ENCODE data around the gene CUTC.
"Not testable (repeated sequence)": the region's sequence is repeated elsewhere in the genome, so short reads cannot be mapped to it uniquely, and the experiment has no call there.

CUTC gene

GRCh38 chr10:99732033-99732842 lies at the start of gene CUTC, which contains the start of gene COX15:
TSS of gene CUTC (plus strand) at chr10:99732234. CDS start at chr10:99732349, 115 bp downstream.
TSS of gene COX15 (minus strand) at chr10:99732127. CDS start at chr10:99732049, 78 bp downstream.
- FAIRE-seq = peak; percentile 97

GRCh38 chr10:99682752-99683151 lies 49.3 kb upstream of the CUTC start:
- no peak for DNase-seq (ENCODE audit: insufficient read length, low spot score)
- no peak for FAIRE-seq

More at GRCh38 chr10:99732033-99732842, at the start of gene CUTC, which contains the start of gene COX15:
- peak; percentile 87 for DNase-seq (ENCODE audit: insufficient read length, low spot score)

- DNase-seq (ENCODE audit: insufficient read length, low spot score) = peak; percentile 17
- FAIRE-seq = peak; percentile 93
Measured at GRCh38 chr10:99685597-99685967, 46.5 kb upstream of the CUTC start.

GRCh38 chr10:99689461-99689860 lies 42.6 kb upstream of the CUTC start:
- DNase-seq (ENCODE audit: insufficient read length, low spot score) = no peak
- FAIRE-seq = no peak

- FAIRE-seq (no peak), DNase-seq (ENCODE audit: insufficient read length, low spot score) (no peak)
Measured at GRCh38 chr10:99693933-99694583, 38.0 kb upstream of the CUTC start.

GRCh38 chr10:99695761-99696160 lies 36.3 kb upstream of the CUTC start:
- no peak for DNase-seq (ENCODE audit: insufficient read length, low spot score)
- FAIRE-seq = no peak

- FAIRE-seq (no peak), DNase-seq (ENCODE audit: insufficient read length, low spot score) (no peak)
Measured at GRCh38 chr10:99698504-99699080, 33.4 kb upstream of the CUTC start.

GRCh38 chr10:99700649-99701048 lies 31.4 kb upstream of the CUTC start:
- DNase-seq (ENCODE audit: insufficient read length, low spot score) (no peak), FAIRE-seq (no peak)

GRCh38 chr10:99708428-99709012 lies 23.5 kb upstream of the CUTC start:
- FAIRE-seq (no peak), DNase-seq (ENCODE audit: insufficient read length, low spot score) (no peak)

- DNase-seq (ENCODE audit: insufficient read length, low spot score) (no peak), FAIRE-seq (peak; percentile 8)
Measured at GRCh38 chr10:99709480-99710229, 22.4 kb upstream of the CUTC start.

GRCh38 chr10:99711129-99711719 lies 20.8 kb upstream of the CUTC start:
- FAIRE-seq = peak; percentile 57

GRCh38 chr10:99714446-99714845 lies 17.6 kb upstream of the CUTC start:
- DNase-seq (ENCODE audit: insufficient read length, low spot score) (no peak), FAIRE-seq (no peak)

More at GRCh38 chr10:99711129-99711719, 20.8 kb upstream of the CUTC start:
- DNase-seq (ENCODE audit: insufficient read length, low spot score) = peak; percentile 13

- FAIRE-seq = no peak
- no peak for DNase-seq (ENCODE audit: insufficient read length, low spot score)
Measured at GRCh38 chr10:99720387-99720786, 11.6 kb upstream of the CUTC start.

GRCh38 chr10:99730026-99730425 lies 2.0 kb upstream of the CUTC start:
- FAIRE-seq (no peak), DNase-seq (ENCODE audit: insufficient read length, low spot score) (no peak)

- FAIRE-seq = no peak
- no peak for DNase-seq (ENCODE audit: insufficient read length, low spot score)
Measured at GRCh38 chr10:99731306-99732032, 565 bp upstream of the CUTC start.

- no peak for DNase-seq (ENCODE audit: insufficient read length, low spot score)
- FAIRE-seq = no peak
Measured at GRCh38 chr10:99733366-99733765, 1.3 kb downstream of the CUTC start.

- FAIRE-seq; DNase-seq (ENCODE audit: insufficient read length, low spot score): not testable (repeated sequence)
Measured at GRCh38 chr10:99734111-99734510, 2.1 kb downstream of the CUTC start.

GRCh38 chr10:99740260-99740659 lies 8.2 kb downstream of the CUTC start:
- DNase-seq (ENCODE audit: insufficient read length, low spot score) = no peak
- no peak for FAIRE-seq

GRCh38 chr10:99740933-99741559 lies 9.0 kb downstream of the CUTC start:
- DNase-seq (ENCODE audit: insufficient read length, low spot score) = no peak
- no peak for FAIRE-seq

Measured in GM19239 (cell line).